ENCODE measurements around the gene SPAG8.

GRCh38 chr9:35832814-35833213 is 20.8 kb upstream of the SPAG8 start:
- TF ChIP-seq CTCF (IDR thresholded peaks at IDR 0.05; ENCODE audit: low read length) (no peak), EZH2 (IDR thresholded peaks at IDR 0.05; ENCODE audit: borderline replicate concordance, low read length) (no peak)

Measured in OCI-LY1 (cell line).